Duodenal mucosa (tissue), 2 donors: ENCODE data around the gene CDC25C.

ENCODE experiments used
- H3K27ac ChIP-seq: one replicate; pipeline ENCODE4 v1.7.0; 2013; ENCODE audit warnings: low read depth, low read length
- H3K27me3 ChIP-seq, 2 donors: one replicate each; pipeline ENCODE4 v1.7.0; 2013; ENCODE audit warnings: low read length in 2 of 2, control low read depth in 1 of 2; ENCODE audit not compliant: insufficient read depth in 2 of 2, control insufficient read depth in 1 of 2
- H3K36me3 ChIP-seq, 2 donors: one replicate each; pipeline ENCODE4 v1.7.0; 2013; ENCODE audit warnings: low read length in 2 of 2, control low read depth in 1 of 2; ENCODE audit not compliant: insufficient read depth in 2 of 2, control insufficient read depth in 1 of 2
- H3K4me1 ChIP-seq, 2 donors: one replicate each; pipeline ENCODE4 v1.7.0; 2013; ENCODE audit warnings: low read length in 2 of 2, control low read depth in 1 of 2; ENCODE audit not compliant: insufficient read depth in 2 of 2, control insufficient read depth in 1 of 2
- H3K4me3 ChIP-seq, 2 donors: one replicate each; pipeline ENCODE4 v1.7.0; 2013; ENCODE audit warnings: low read length in 2 of 2, low read depth in 1 of 2
- H3K9ac ChIP-seq, 2 donors: one replicate each; pipeline ENCODE4 v1.7.0; 2013; ENCODE audit warnings: low read length in 2 of 2, low read depth in 1 of 2
- H3K9me3 ChIP-seq, 2 donors: one replicate each; pipeline ENCODE4 v1.7.0; 2013; ENCODE audit warnings: low read length in 2 of 2, control low read depth in 1 of 2; ENCODE audit not compliant: control insufficient read depth in 1 of 2

Gene CDC25C

GRCh38 chr5:138331449-138332368 is at the start of gene CDC25C:
Gene CDC25C, minus strand, starts transcription at chr5:138331804. Its CDS starts 624 bp downstream, at chr5:138331180.
- Histone ChIP-seq H3K9me3 (no peaks in the 10 kb centered on the region), H3K4me1 (peaks cover 8 to 16% of the 10 kb centered on the region in 2 donors), H3K27ac (no peak within 1 kb of the TSS), H3K36me3 (no peaks in the 10 kb centered on the region), H3K27me3 (no peaks in the 10 kb centered on the region), H3K9ac (peak within 1 kb of the TSS; percentile 45 to 58), H3K4me3 (peak within 1 kb of the TSS; percentile 79 to 80)

- Histone ChIP-seq H3K27me3 (no peaks in the 10 kb centered on the region), H3K4me1 (peaks cover 0 to 7% of the 10 kb centered on the region in 2 donors)
Measured at GRCh38 chr5:138372653-138373052, 41.0 kb upstream of the CDC25C start.

GRCh38 chr5:138372225-138372624 is 40.6 kb upstream of the CDC25C start:
- H3K4me1 ChIP-seq = peaks cover 0 to 7% of the 10 kb centered on the region in 2 donors
- H3K36me3 ChIP-seq = peaks cover 6 to 36% of the 10 kb centered on the region in 2 donors
- H3K27me3 ChIP-seq = no peaks in the 10 kb centered on the region
- H3K4me3 ChIP-seq = no peak overlapping the region
- no peaks in the 10 kb centered on the region for H3K9me3 ChIP-seq
- no peak overlapping the region for H3K27ac ChIP-seq
- H3K9ac ChIP-seq = no peak overlapping the region

More at GRCh38 chr5:138372653-138373052, 41.0 kb upstream of the CDC25C start:
- Histone ChIP-seq H3K36me3 (peaks cover 10 to 40% of the 10 kb centered on the region in 2 donors), H3K9me3 (no peaks in the 10 kb centered on the region), H3K4me3 (no peak overlapping the region), H3K9ac (no peak overlapping the region), H3K27ac (no peak overlapping the region)

GRCh38 chr5:138371454-138371853 is 39.9 kb upstream of the CDC25C start:
- no peaks in the 10 kb centered on the region for H3K9me3 ChIP-seq
- H3K4me3 ChIP-seq = no peak overlapping the region
- H3K9ac ChIP-seq = no peak overlapping the region
- peaks cover 0 to 29% of the 10 kb centered on the region in 2 donors for H3K36me3 ChIP-seq
- peaks cover 3 to 7% of the 10 kb centered on the region in 2 donors for H3K4me1 ChIP-seq
- no peak overlapping the region for H3K27ac ChIP-seq
- H3K27me3 ChIP-seq = no peaks in the 10 kb centered on the region

GRCh38 chr5:138370537-138370936 is 38.9 kb upstream of the CDC25C start:
- H3K4me3 ChIP-seq = no peak overlapping the region
- H3K27me3 ChIP-seq = no peaks in the 10 kb centered on the region
- no peak overlapping the region for H3K27ac ChIP-seq
- H3K9me3 ChIP-seq = no peaks in the 10 kb centered on the region
- peaks cover 0 to 25% of the 10 kb centered on the region in 2 donors for H3K36me3 ChIP-seq
- H3K9ac ChIP-seq = no peak overlapping the region
- H3K4me1 ChIP-seq = peaks cover 7% of the 10 kb centered on the region in 2 donors

- Histone ChIP-seq H3K27ac (no peak overlapping the region), H3K4me1 (peaks cover 7% of the 10 kb centered on the region in 2 donors), H3K4me3 (no peak overlapping the region), H3K36me3 (peaks cover 0 to 21% of the 10 kb centered on the region in 2 donors), H3K9ac (no peak overlapping the region), H3K9me3 (no peaks in the 10 kb centered on the region), H3K27me3 (no peaks in the 10 kb centered on the region)
Measured at GRCh38 chr5:138369706-138370105, 38.1 kb upstream of the CDC25C start.

- Histone ChIP-seq H3K27me3 (no peaks in the 10 kb centered on the region), H3K27ac (no peak overlapping the region), H3K9me3 (no peaks in the 10 kb centered on the region), H3K9ac (no peak overlapping the region), H3K4me1 (peaks cover 7% of the 10 kb centered on the region in 2 donors), H3K36me3 (peaks cover 0 to 18% of the 10 kb centered on the region in 2 donors), H3K4me3 (no peak overlapping the region)
Measured at GRCh38 chr5:138369261-138369660, 37.7 kb upstream of the CDC25C start.

GRCh38 chr5:138366632-138367382 is 35.2 kb upstream of the CDC25C start:
- no peak overlapping the region for H3K9ac ChIP-seq
- no peaks in the 10 kb centered on the region for H3K27me3 ChIP-seq
- H3K36me3 ChIP-seq = no peaks in the 10 kb centered on the region
- no peak overlapping the region for H3K4me3 ChIP-seq
- no peaks in the 10 kb centered on the region for H3K9me3 ChIP-seq
- no peak overlapping the region for H3K27ac ChIP-seq
- H3K4me1 ChIP-seq = peaks cover 7% of the 10 kb centered on the region in 2 donors

GRCh38 chr5:138364576-138364975 is 33.0 kb upstream of the CDC25C start:
- Histone ChIP-seq H3K27ac (no peak overlapping the region), H3K9ac (no peak overlapping the region), H3K27me3 (no peaks in the 10 kb centered on the region), H3K4me1 (peaks cover 6 to 7% of the 10 kb centered on the region in 2 donors), H3K36me3 (no peaks in the 10 kb centered on the region), H3K9me3 (no peaks in the 10 kb centered on the region), H3K4me3 (no peak overlapping the region)

GRCh38 chr5:138360941-138361452 is 29.4 kb upstream of the CDC25C start:
- Histone ChIP-seq H3K36me3 (no peaks in the 10 kb centered on the region), H3K4me1 (no peaks in the 10 kb centered on the region), H3K4me3 (no peak overlapping the region), H3K27me3 (no peaks in the 10 kb centered on the region), H3K27ac (no peak overlapping the region), H3K9ac (no peak overlapping the region), H3K9me3 (no peaks in the 10 kb centered on the region)
